ENCODE measurements around the gene KANK4.
"Not testable (repeated sequence)": the region's sequence is repeated elsewhere in the genome, so short reads cannot be mapped to it uniquely, and the experiment has no call there.

Gene KANK4

DNA sequence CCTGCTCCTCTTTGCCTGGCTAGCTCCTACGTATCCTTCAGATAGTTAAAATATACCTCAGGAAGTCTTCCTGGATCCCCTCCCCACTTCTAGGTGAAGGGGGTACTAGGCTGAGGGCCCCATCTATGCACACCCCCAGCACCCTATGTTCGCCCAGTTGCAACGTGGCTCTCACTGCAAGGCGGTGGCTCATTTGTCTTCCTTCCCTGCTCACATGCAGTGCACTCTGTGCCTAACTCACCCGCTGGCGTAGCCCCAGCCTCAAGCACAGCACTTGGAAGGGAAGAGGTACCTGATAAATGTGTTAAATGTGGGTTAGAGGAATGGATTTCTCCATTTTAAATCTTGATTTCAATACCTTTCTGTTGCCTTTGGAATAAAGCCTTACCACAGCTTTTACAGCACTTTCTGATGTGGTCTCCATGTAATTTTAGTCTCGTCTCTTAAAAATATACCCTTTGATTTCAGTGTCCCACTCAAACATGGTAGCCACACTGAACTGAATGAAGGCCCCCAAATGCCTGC, 85.2 kb downstream of the KANK4 start:
- no peak for DNase-seq

DNA sequence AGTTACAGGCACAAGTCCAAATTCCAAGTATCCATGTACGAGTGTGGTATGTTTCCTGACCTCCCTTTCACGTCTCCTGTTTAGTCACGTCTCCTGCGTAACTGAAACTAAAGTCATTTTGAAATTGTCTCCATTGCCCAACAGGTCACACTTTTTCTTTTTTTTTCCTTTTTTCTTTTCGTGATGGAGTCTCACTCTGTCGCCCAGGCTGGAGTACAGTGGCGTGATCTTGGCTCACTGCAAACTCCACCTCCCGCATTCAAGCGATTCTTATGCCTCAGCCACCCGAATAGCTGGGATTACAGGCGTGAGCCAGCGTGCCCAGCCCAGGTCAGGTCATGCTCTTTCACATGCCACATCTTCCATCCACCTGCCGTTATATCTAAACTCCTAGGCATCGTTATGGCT, 86.4 kb downstream of the KANK4 start:
- no peak for DNase-seq

DNA sequence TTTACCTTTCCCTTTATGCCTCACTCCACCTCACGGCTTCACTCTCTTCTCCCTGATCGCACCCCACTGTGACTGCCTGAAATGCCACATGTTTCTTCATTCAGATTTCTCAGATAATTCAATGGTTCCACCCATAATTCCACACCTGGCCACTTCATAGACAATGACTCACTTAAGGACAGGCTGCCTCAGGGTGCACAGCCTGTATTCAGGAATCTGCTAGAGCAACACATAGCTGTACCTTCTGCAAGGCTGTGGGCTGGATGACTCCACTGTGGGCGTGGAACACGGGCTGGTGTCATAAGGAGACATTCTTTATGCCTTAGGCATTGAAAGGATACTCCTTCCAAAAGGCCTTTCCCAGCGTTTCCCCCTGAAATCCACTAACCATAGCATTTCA, 88.5 kb downstream of the KANK4 start:
- DNase-seq: no peak

DNA sequence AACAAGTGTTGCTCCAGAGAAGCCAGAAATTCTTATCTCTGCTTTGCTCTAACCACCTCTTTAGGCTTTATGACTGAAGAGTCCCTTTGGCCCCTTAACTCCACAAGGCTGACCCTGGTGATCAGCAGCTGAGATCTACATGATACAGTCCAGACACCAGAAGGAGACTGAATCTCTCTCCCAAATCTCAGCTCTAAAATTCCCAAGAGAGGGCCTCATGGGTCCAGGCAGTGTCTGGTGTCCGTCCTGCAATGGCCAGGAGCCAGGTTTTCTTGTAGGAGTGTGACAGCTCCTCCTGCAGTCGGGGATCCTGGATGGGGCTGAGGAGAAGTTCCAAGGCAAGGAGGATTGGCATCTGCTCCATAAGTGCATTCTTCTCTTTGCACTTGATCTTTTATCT, 89.3 kb downstream of the KANK4 start:
- DNase-seq: no peak

DNA sequence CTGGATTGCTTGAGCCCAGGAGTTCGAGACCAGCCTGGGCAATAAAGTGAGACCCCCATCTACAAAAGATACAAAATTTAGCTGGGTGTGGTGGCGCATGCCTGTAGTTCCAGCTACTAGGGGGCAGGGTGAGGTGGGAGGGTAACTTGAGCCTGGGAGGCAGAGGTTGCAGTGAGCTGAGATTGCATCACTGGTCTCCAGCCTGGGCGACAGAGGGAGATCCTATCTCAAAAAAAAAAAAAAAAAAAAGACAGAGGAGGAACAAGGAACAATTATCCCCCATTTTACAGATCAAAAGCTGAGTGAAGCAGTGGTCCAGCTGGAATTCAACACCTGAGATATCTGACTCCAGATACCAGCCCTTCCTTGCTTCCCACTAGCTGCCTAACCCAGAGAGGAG, 89.8 kb downstream of the KANK4 start:
- no peak for DNase-seq

DNA sequence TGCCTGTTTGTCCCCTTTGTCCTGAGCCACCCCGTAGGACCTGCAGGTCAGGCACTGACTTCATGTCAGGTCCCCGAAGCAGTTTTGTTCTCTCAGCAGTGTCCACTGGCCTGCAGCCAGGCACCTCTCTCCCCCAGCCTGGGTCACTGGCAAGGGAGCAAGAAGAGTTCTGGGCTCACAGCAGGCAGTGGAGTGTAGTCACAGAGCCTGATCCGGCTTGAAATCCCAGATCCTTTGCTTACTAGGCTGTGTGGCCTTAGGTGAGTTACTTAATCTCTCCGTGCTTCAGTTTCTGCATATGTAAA, 90.4 kb downstream of the KANK4 start:
- DNase-seq: no peak

DNA sequence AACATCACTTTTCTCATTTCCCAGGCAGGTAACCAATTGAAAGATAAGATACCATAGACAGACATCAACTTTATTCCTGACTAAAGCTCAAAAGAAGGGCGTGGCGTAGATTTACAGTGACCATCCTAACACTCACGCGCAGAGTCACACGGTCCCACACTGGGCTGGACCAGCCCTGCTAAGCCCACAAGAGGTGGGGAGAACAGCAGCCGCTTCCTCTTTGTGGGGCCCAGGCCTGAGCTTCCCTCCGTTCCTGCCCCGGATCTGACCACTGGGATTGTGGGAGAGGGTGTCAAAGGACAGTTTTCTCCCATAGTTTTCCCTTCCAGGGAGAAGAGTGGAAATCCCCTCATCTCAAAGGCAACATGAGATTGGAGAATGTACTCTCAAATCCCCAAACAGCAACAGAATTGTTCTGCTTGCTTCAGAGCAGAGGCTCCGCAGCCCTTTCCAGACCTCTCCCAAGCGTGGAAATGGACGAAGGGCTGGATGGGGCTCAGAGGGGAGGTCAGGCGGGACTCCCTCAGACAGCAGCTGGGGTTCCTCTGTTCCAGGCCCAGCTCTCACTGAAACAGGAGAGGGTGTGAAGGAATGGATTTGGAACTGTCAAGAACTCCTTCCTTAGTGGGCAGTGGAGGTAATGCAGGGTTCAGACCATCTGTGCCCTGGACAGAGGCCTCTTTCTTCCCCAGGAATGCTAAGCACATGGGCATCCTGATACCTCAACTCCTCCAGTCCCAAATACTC, 90.9 kb downstream of the KANK4 start:
- no peak for DNase-seq

DNA sequence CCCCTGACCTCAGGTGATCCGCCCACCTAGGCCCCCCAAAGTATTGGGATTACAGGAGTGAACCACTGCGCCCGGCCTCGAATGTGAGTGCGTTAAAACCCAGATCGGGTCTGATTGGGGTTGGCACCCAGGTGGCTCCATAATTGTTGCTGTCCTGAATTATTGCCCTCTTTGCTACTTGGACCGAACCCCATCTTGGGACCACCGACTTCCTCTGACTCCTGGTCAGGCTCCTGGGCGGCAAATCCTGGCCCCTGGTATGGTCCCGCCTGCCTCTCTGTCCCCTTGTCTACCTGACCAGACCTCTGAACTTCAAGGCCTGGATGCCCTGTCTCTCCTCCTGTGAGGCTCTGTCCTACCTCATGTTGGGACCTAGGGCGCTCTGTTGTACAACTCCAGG, 91.7 kb downstream of the KANK4 start:
- no peak for DNase-seq

DNA sequence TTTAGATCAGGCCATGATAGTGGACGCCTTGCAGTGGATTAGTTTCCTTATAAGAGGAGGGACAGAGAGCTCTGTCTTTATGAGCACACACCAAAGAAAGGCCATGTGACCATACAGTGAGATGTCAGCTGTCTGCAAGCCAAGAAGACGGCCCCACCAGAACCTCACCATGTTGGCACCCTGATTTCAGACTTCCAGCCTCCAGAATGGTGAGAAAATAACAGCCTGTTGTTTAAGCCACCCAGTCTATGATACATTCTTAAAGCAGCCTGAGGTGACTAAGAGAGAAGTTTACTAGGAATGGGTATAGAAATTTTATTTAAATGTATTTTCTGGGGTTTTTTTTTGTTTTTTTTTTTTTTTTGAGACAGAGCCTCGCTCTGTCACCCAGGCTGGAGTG, 95.1 kb downstream of the KANK4 start:
- no peak for DNase-seq

DNA sequence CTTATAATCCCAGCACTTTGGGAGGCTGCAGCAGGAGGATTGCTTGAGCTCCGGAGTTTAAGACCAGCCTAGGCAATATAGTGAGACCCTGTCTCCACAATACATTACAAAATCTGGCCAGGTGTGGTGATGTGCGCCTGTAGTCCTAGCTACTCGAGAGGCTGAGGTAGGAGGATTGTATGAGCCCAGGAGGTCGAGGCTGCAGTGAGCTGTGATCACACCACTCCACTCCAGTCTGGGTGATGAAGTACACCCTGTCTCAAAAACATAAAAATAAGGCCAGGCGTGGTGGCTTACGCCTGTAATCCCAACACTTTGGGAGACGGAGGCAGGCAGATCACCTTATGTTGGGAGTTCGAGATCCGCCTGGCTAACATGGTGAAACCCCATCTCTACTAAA, 96.9 kb downstream of the KANK4 start:
- DNase-seq: no peak

DNA sequence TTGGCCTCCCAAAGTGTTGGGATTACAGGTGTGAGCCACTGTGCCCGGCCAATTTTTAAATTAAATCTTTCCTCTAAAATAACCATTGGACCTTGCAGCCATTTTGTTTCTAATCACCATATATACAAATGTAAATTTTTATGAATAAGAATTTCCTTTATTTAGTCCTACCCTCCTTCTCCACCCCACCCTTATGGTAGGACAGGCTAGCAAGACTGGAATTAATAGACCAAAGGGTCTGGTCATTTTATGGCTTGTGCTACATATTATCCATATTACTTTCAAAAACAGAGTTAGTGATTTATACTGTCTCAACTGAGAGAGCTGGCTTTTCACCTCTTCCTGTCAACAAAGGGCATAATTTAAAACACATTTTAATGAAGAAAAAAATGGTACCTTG, 98.1 kb downstream of the KANK4 start:
- DNase-seq: no peak

DNA sequence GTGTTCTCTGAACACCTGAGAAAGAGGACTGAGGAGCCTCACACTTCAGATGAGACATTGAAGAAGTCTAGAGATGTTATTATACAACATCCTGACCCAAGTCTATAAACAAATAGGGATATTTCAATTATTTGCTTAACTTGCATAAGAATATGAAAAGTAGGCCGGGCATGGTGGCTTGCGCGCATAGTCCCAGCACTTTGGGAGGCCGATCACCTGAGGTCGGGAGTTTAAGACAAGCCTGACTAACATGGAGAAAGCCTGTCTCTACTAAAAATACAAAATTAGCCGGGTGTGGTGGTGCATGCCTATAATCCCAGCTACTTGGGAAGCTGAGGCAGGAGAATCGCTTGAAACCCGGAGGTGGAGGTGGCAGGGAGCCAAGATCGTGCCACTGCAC, 98.8 kb downstream of the KANK4 start:
- DNase-seq: not testable (repeated sequence)

DNA sequence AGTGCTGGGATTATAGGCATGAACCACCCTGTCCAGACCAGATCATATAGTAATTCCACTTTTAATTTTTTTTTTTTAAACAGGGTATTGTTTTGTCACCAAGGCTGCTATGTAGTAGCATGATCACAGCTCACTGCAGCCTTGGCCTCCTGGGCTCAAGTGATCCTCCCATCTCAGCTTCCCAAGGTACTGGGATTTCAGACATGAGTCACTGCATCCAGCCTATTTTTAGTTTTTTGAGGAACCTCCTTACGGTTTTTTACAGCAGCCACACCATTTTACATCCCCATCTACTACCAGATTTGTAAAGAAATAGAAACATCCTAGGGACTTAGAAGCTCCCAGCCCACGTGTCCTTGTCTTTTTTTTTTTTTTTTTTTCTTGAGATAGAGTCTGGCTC, 100.6 kb downstream of the KANK4 start:
- DNase-seq: no peak

DNA sequence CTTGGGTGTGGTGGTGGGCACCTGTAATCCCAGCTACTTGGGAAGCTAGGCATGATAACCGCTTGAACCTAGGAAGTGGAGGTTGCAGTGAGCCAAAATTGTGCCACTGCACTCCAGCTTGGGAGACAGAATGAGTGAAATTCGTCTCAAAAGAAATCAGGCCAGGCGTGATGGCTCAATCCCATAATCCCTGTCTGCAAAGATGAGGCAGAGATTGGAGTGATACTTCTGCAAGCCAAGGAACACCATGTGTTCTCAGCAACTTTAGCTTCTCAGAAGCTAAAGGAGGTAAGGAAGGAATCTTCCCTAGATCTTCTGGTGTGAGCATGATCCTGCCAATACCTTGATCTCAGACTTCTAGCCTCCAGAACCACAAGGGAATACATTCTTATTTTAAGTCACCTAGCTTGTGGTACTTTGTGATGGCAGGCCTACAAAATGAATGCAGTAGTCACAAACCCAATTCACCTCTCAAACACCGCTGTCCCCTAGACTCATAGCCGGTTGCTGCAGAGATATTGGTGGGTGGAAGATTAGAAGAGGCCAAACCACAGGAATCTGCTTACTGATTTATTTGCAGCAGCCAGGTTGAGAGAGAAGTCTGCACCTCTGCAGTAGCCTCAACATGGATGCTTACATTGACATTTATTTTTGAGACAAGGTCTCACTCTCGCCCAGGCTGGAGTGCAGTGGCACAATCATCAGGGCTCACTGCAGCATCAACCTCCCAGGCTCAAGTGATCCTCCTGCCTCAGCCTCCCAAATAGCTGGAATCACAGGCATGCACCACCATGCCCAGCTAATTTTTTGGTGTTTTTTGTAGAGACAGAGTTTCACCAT, 105.9 kb downstream of the KANK4 start:
- DNase-seq: no peak

DNA sequence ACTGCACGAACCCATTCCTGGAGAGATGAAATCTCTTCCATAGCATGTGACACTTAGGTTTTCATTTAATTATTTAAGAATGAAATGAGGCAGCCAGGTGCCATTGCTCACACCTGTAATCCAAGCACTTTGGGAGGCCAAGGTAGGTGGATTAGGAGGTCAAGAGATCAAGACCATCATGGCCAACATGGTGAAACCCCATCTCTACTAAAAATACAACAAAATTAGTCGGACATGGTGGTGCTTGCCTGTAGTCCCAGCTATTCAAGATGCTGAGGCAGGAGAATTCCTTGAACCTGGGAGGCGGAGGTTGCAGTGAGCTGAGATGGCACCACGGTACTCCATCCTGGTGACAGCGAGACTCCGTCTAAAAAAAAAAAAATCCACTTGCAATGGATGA, 106.8 kb downstream of the KANK4 start:
- DNase-seq: no peak

DNA sequence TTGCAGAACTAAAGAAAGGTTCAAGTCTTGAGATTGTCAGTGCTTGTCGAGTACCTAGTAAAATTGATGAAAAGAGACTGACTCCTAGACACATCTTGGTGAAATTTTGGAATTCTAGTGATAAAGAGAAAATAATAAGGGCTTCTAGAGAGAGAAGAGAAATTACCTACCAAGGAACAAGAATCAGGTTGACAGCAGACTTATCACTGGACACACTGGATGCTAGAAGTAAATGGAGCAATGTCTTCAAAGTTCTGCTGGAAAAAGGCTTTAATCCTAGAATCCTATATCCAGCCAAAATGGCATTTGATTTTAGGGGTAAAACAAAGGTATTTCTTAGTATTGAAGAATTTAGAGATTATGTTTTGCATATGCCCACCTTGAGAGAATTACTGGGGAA, 108.3 kb downstream of the KANK4 start:
- DNase-seq: no peak

DNA sequence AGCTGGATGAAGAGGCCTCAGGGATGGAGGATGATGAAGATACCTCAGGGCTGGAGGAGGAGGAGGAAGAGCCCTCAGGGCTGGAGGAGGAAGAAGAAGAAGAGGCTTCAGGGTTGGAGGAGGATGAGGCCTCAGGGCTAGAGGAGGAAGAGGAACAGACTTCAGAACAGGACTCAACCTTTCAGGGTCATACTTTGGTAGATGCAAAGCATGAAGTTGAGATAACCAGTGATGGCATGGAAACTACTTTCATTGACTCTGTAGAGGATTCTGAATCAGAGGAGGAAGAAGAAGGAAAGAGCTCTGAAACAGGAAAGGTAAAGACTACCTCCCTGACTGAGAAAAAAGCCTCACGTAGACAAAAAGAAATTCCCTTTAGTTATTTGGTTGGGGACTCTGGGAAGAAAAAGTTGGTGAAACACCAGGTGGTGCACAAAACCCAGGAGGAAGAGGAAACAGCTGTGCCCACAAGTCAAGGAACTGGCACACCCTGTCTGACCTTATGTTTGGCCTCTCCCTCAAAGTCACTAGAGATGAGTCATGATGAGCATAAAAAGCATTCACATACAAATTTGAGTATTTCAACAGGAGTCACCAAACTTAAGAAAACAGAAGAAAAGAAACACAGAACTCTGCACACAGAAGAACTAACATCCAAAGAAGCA, 109.2 kb downstream of the KANK4 start:
- no peak for DNase-seq

DNA sequence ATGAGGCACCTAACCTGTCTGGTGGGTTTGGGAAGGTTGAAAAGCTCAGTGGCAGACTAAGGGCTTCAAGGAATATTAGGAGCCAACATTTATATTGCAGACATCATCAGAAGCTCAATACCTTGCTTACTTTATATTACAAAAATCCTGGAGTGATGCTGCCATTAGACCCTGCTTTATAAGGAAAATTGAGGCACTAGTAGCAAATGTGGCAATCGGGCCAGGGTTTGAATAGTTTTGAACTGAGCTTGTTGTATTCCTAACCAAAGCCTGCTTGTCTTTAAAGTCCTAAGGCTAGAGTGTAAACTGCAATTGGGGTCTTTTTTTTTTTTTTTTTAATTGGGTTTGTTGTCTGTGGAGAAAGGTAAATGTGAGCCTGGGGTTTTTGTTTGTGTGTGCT, 110.3 kb downstream of the KANK4 start:
- DNase-seq: no peak

DNA sequence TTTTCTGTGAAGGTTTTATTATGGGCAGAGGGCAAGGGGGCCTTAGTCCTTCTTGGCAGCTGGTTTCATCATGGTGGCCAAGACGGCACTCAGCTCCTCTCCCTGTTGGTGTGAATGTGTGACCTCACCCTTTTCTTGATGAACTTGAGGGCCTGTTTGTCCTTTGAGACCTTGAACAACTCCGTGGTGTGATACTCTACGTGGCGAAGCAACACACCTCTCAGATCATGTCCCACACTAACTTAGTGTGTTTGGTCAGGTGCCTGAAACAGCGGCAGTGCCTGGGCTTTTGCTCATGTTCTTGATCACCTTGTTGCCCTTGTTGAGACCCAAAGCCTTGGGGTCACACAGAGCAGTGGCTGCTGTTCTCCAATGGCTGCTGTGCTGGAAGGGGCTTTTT, 111.1 kb downstream of the KANK4 start:
- DNase-seq: no peak

DNA sequence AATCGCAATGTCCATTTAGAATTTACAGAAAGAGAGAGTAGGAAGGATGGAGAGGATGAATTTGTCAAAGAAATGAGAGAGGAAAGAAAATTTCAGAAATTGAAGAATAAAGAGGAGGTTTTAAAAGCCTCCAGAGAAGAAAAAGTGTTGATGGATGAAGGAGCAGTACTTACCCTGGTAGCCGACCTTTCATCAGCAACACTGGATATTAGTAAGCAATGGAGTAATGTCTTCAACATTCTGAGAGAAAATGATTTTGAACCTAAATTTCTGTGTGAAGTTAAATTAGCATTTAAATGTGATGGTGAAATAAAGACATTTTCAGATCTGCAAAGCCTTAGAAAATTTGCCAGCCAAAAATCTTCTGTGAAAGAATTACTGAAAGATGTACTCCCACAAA, 112.0 kb downstream of the KANK4 start:
- no peak for DNase-seq

DNA sequence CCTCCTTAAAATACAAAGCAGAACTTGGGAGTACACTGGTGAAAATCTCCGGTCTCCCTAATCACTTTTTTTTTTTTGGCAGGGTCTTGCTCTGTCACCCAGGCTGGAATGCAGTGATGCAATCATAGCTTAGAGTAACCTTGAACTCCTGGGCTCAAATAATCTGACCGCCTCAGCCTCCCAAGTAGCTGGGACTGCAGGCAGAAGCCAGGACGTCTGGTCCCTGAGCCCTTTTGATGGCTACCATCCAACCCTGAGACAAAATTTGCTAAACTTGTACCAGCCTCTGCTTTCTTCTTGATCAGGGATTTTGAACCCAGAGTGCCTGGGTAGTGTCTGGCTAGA, 120.5 kb downstream of the KANK4 start:
- DNase-seq: no peak

DNA sequence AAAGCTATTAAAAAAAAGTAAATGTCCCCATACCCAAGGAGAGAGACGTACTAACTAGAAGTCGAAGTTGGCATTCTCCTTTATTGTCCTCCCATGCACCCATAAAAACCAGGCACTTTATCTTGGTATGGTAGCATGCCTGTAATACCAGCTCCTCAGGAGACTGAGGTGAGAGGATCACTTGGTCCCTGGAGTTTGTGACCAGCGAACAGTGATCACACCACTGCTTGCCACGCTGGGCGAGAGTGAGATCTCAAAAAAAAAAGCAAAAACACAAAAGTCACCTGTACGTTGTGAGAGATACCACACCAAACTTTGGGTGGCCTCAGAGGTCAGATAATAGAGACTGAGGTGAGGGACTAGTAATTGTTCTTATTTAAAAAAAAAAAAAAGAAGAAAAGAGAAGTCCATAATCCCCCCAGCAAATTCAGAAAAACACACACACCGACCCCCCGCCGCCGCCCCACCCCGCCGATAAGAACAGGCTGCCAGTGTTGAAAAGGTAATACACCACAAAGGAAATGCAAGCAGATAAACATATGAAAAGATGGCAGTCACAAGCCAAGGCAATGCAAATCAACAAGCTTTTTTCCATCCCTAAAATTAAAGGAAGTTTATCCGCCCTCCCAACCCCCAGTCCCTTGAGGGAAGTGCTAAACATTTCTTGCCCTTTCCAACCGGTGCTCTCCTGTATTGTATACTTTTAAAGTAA, 121.0 kb downstream of the KANK4 start:
- no peak for DNase-seq

DNA sequence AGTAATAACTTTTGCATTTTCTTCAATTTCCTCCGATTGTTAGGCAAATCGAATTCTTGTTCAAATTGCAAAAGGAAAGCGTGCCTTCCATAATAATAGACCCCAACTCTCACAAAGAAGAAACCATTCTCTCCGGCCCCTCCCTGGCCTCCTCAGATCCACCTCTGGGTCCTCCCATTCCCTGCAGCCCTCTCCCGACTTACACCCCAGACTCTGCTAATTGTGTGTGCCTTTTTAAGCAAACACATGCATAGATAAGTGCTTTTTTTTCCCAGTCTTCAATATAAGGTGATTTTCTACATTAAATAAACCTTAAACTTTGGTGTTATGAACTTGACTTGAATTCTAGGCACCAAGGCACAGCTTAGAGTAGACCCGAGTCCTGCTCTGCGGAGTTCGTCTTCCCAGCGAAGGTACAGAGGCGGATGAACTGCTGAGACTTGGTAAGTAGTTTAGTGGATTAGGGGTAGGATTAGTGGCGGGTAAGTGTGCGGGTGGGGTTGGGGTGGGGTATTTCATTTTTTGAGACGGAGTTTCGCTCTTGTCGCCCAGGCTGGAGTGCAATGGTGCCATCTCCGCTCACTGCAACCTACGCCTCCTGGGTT, 123.0 kb downstream of the KANK4 start:
- DNase-seq: no peak
